ENCODE results near the gene SCNM1. TPM values are rescaled to one million over a fixed set of nuclear protein-coding genes. Genes with fewer than 3 reads are reported as not detected.

Gene SCNM1
- polyA plus RNA-seq, 1 donor (not counting 4 experiments of a cell fraction or from before 2014, with no cell fraction given): 26.2 TPM

- Histone ChIP-seq H3K4me2 (ENCODE audit: control insufficient read depth, extremely low read depth, insufficient read depth, low read depth, low read length) (no peak overlapping the region), H2AFZ (ENCODE audit: control insufficient read depth, low read length) (no peak overlapping the region), H3K27ac (ENCODE audit: control insufficient read depth, insufficient read depth, low read length) (no peak overlapping the region), H3K9me3 (ENCODE audit: control insufficient read depth, low read depth, low read length) (no peaks in the 10 kb centered on the region), H3K9me1 (ENCODE audit: control insufficient read depth, extremely low read depth, insufficient read depth, low read length) (no peaks in the 10 kb centered on the region), H3K4me3 (ENCODE audit: control insufficient read depth in 2 of 3, extremely low read depth in 1 of 3, insufficient read depth in 2 of 3, low read depth in 1 of 3, low read length in 3 of 3) (no peak overlapping the region), H4K20me1 (ENCODE audit: control insufficient read depth, extremely low read depth, insufficient read depth, low read length) (peaks cover 19% of the 10 kb centered on the region), H3K27me3 (ENCODE audit: control insufficient read depth, extremely low read depth, insufficient read depth, low read length) (no peaks in the 10 kb centered on the region), H3K9ac (ENCODE audit: control insufficient read depth, extremely low read depth, insufficient read depth, low read length) (no peak overlapping the region), H3K4me1 (ENCODE audit: control insufficient read depth, extremely low read depth, insufficient read depth, low read length) (peaks cover 5% of the 10 kb centered on the region), H3K36me3 (ENCODE audit: control insufficient read depth in 2 of 2, extremely low read depth in 1 of 2, insufficient read depth in 2 of 2, low read length in 2 of 2) (peaks cover 10 to 21% of the 10 kb centered on the region in 2 experiments), H3K79me2 (ENCODE audit: control insufficient read depth, insufficient read depth, low read length) (peaks cover 95% of the 10 kb centered on the region)
- no peak for DNase-seq (ENCODE audit: low read depth, low spot score)
- no peak for FAIRE-seq
- dilution Hi-C loops (cut with MboI; ENCODE audit: extremely low pct_ligation_motif_present, low sequenced_read_pairs): no loop called here
- TF ChIP-seq EZH2 (IDR thresholded peaks at IDR 0.05; ENCODE audit: low read length): no peak
- TF ChIP-seq CTCF (optimal IDR thresholded peaks at IDR 0.05 in 1 of 3, IDR thresholded peaks at IDR 0.05 in 1 of 3, conservative IDR thresholded peaks at IDR 0.05 in 1 of 3; ENCODE audit: extremely low read depth in 1 of 3, insufficient read depth in 2 of 3, low read length in 3 of 3): no peak
Measured at GRCh38 chr1:151213560-151213959, 47.6 kb downstream of the SCNM1 start.

Other genes with a start within 250 kb of the SCNM1 start
- gene SETDB1, start 239.8 kb upstream of the SCNM1 start, polyA plus RNA-seq: 27.0 to 31.3 TPM (median 27.1 TPM) in 3 replicates
- 75.0 to 172 TPM (median 121 TPM) in 3 replicates for gene CERS2, start 191.3 kb upstream of the SCNM1 start, polyA plus RNA-seq
- gene ANXA9, start 183.9 kb upstream of the SCNM1 start, polyA plus RNA-seq: 0.68 to 0.85 TPM (median 0.76 TPM) in 3 replicates
- 11.2 to 20.4 TPM (median 11.6 TPM) in 3 replicates for gene MINDY1, start 159.2 kb upstream of the SCNM1 start, polyA plus RNA-seq
- 14.4 to 16.4 TPM (median 15.4 TPM) in 3 replicates for gene PRUNE1, start 157.7 kb upstream of the SCNM1 start, polyA plus RNA-seq
- gene BNIPL, start 129.6 kb upstream of the SCNM1 start, polyA plus RNA-seq: 4.6 to 25.8 TPM (median 9.8 TPM) in 3 replicates
- 0.26 to 0.40 TPM (median 0.39 TPM) in 3 replicates for gene C1orf56, start 118.4 kb upstream of the SCNM1 start, polyA plus RNA-seq
- 127 to 151 TPM (median 138 TPM) in 3 replicates for gene CDC42SE1, start 106.5 kb upstream of the SCNM1 start, polyA plus RNA-seq
- 8.8 to 16.4 TPM (median 10.8 TPM) in 3 replicates for gene MLLT11, start 105.7 kb upstream of the SCNM1 start, polyA plus RNA-seq
- gene GABPB2, start 95.4 kb upstream of the SCNM1 start, polyA plus RNA-seq: 11.5 to 13.3 TPM (median 11.8 TPM) in 3 replicates
- gene SEMA6C, start 19.5 kb upstream of the SCNM1 start, polyA plus RNA-seq: 0.43 to 1.9 TPM (median 0.93 TPM) in 3 replicates
- not detected in 3 replicates for gene TNFAIP8L2, start 9.5 kb upstream of the SCNM1 start, polyA plus RNA-seq
- gene LYSMD1, start 242 bp upstream of the SCNM1 start, polyA plus RNA-seq: 3.6 to 5.6 TPM (median 4.4 TPM) in 3 replicates
- 0.18 to 0.42 TPM (median 0.34 TPM) in 3 replicates for gene TMOD4, start 9.8 kb downstream of the SCNM1 start, polyA plus RNA-seq
- 41.6 to 69.9 TPM (median 47.5 TPM) in 3 replicates for gene VPS72, start 24.1 kb downstream of the SCNM1 start, polyA plus RNA-seq
- 98.6 to 148 TPM (median 124 TPM) in 3 replicates for gene PIP5K1A, start 32.4 kb downstream of the SCNM1 start, polyA plus RNA-seq
- gene PSMD4, start 88.6 kb downstream of the SCNM1 start, polyA plus RNA-seq: 195 to 223 TPM (median 219 TPM) in 3 replicates
- gene ZNF687, start 116.2 kb downstream of the SCNM1 start, polyA plus RNA-seq: 7.3 to 11.4 TPM (median 10.9 TPM) in 3 replicates
- 40.9 to 61.0 TPM (median 58.1 TPM) in 3 replicates for gene PI4KB, start 161.3 kb downstream of the SCNM1 start, polyA plus RNA-seq
- 35.0 to 61.9 TPM (median 55.4 TPM) in 3 replicates for gene RFX5, start 181.1 kb downstream of the SCNM1 start, polyA plus RNA-seq
- 3.0 to 3.9 TPM (median 3.1 TPM) in 3 replicates for gene SELENBP1, start 206.6 kb downstream of the SCNM1 start, polyA plus RNA-seq
- gene PSMB4, start 233.4 kb downstream of the SCNM1 start, polyA plus RNA-seq: 340 to 379 TPM (median 354 TPM) in 3 replicates